Activated CD4-positive, alpha-beta T cell treated with anti-CD3 and anti-CD28 coated beads for 36 hours (primary cell): ENCODE data around the gene R3HDM1. TPM values are rescaled to one million over a fixed set of nuclear protein-coding genes. Genes with fewer than 3 reads are reported as not detected.
"Not testable (repeated sequence)": the region's sequence is repeated elsewhere in the genome, so short reads cannot be mapped to it uniquely, and the experiment has no call there.

ENCODE experiments used
- ATAC-seq: fragments of 200-7000 bp; cut with Tn5 transposase; one replicate; pipeline ENCODE4 v1.10.0; 2021; ENCODE audit warnings: mild to moderate bottlenecking, moderate library complexity
- CTCF ChIA-PET: fragments of 350-600 bp; sonication (Branson Sonifier 250); formaldehyde crosslinking; loops from one replicate; lab custom pipeline; 2021; ENCODE audit warnings: antibody characterized with exemption; lab: Charles Lee
- POLR2A ChIA-PET: fragments of 350-600 bp; sonication (Branson Sonifier 250); formaldehyde crosslinking; loops from one replicate; lab custom pipeline; 2021; ENCODE audit warnings: antibody characterized with exemption, inconsistent platforms; lab: Charles Lee
- DNase-seq: peaks from one replicate; pipeline ENCODE4 v3.0.0-alpha.2; 2020
- H3K27ac Mint-ChIP-seq: one replicate; pipeline ENCODE4 v1.8.0; 2021; ENCODE audit warnings: mixed read lengths
- H3K27me3 Mint-ChIP-seq: one replicate; pipeline ENCODE4 v1.8.0; 2021; ENCODE audit warnings: mixed read lengths
- H3K36me3 Mint-ChIP-seq: one replicate; pipeline ENCODE4 v1.8.0; 2021; ENCODE audit warnings: low read depth, mixed read lengths
- H3K4me1 Mint-ChIP-seq: one replicate; pipeline ENCODE4 v1.8.0; 2021; ENCODE audit warnings: mixed read lengths
- H3K4me3 Mint-ChIP-seq: one replicate; pipeline ENCODE4 v1.8.0; 2021; ENCODE audit warnings: mild to moderate bottlenecking, moderate library complexity, mixed read lengths
- H3K9me3 Mint-ChIP-seq: one replicate; pipeline ENCODE4 v1.8.0; 2021; ENCODE audit warnings: low read depth, mixed read lengths
- intact Hi-C, 2 experiments: fragments of 100-400 bp; cut with DNase I in 1 of 2; cut with micrococcal nuclease in 1 of 2; formaldehyde crosslinking; loops; one replicate each; pipeline versions ENCODE4 v1.14.2 to v1.15.1; 2022 to 2024; cut with DNase I, micrococcal nuclease
- total RNA-seq, 2 experiments: library from RNA; stranded (reverse); gene quantifications; one replicate each; pipeline ENCODE4 v1.2.3, GENCODE V29; 2021

The R3HDM1 gene
- total RNA-seq, 2 experiments from 2014 or later: 62.6 to 100.0 TPM

DNA sequence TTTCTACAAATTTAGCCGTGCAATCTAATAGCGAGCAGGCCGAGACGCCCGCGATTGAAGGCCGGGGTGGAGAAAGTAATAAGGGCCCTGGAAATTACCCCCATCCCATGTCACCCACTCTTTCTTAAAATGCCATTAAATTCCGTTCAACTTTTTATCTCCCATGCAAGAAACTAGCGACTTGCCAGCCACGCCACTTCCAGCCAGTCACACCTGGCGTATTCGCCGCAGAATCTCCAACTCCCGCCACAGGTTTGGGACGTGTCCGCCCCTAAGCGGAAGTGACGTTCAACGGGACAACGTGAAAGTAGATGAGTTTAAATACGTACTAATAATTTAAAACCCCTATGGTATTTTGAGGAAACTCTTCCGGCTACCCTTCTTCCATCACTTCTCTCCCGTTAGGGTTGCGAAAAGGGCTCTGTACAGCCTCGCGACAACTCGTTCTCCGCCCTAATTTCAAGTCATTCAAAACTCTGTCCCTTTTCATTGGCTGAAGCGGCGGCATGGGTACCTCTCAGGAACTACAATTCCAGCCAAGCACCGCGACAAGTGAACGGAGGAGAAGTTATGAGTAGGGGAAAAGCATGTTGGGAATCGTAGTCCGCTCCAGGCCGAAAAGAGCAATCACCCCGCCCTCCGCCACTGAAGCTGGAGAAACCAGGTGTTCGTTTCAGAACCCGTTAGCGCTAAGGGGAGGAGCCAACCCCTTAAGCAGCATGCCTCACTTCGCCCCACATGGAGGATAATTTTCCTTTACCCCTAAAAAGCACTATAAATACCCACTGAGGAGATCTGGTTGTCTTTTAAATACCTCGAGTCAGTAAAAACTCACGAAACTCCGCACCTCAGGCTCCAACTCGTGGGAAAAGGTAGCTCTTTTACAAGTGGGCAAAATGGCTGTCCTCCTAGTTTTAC, 712 bp upstream of the R3HDM1 start, which contains the start of gene ZRANB3:
Gene ZRANB3, minus strand, starts transcription at position 906 of the 918 bp plus-strand sequence.
- Mint-ChIP-seq H3K9me3 (no peaks in the 10 kb centered on the region), H3K27me3 (no peaks in the 10 kb centered on the region), H3K4me3 (no peak within 1 kb of the TSS), H3K27ac (peak within 1 kb of the TSS; percentile 84), H3K4me1 (peaks cover 36% of the 10 kb centered on the region), H3K36me3 (peaks cover 7% of the 10 kb centered on the region)
- ChIA-PET POLR2A (interaction anchor here (0.7 to 1.4 kb wide), 5 partner anchors 345 to 798 kb away, joined by 3 to 9 read pairs (median 4); partner anchors contain the start of genes CCNT2 and MCM6), CTCF (interaction anchor here (0.8 to 1.2 kb wide), 5 partner anchors 14 to 527 kb away, joined by 3 to 5 read pairs (median 4); partner anchors contain the start of gene RAB3GAP1)
- DNase-seq (peak; percentile 96), ATAC-seq (peak; percentile 78)
- intact Hi-C loops: loop anchor here (1.0 to 10.0 kb wide), 15 partner anchors 134 to 1408 kb away; partner anchors contain the start of genes MCM6 (in 2 of the 2), RAB3GAP1 (in 2 of the 2), UBXN4 (in 2 of the 2) and CCNT2 (in 1 of the 2)

DNA sequence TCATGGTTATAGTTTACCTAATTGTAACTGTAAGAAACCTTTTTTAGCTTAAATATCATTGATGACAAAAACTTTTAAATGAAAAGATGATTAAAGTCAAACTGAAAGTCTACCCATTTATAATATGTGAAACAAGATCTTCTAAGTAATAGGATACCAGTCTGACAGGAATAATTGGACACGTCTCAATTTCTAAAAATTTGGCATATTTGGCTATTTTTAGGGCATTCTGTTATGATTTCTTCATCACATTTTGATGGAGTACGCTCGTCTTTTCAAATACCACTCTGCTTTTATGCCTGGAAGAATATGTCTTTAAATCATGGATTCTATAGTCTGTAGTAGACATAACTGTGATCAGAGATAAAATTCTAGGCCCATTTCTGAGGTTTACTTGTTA, 1.3 kb downstream of the R3HDM1 start:
- ATAC-seq (no peak), DNase-seq (no peak)
- Mint-ChIP-seq H3K27me3 (no peaks in the 10 kb centered on the region), H3K4me3 (no peak overlapping the region), H3K9me3 (peaks cover under 1% of the 10 kb centered on the region), H3K4me1 (peaks cover 28% of the 10 kb centered on the region), H3K36me3 (peaks cover 8% of the 10 kb centered on the region), H3K27ac (peak overlapping the region; percentile 42)
- ChIA-PET CTCF (interaction anchor here (0.7 to 0.8 kb wide), 2 partner anchors 12 to 81 kb away, joined by 3 read pairs; no protein-coding TSS in a partner anchor), POLR2A (no interaction called here)
- intact Hi-C loops: loop anchor here (5.0 to 10.0 kb wide), 7 partner anchors 172 to 1410 kb away; partner anchors contain the start of genes CXCR4 (in 1 of the 2) and MCM6 (in 1 of the 2)

DNA sequence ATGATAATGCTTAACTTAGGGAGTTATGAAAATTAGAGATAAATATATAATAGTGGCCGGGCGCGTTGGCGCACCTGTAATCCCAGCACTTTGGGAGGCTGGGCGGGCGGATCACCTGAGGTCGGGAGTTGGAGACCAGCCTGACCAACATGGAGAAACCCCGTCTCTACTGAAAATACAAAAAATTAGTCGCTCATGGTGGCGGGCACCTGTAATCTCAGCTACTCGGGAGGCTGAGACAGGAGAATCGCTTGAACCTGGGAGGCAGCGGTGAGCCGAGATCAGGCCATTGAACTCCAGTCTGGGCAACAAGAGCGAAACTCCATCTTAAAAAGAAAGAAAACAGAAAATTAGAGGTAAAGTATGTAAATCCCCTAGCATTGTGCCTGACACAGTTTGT, 2.3 kb downstream of the R3HDM1 start:
- H3K27ac Mint-ChIP-seq, H3K4me3 Mint-ChIP-seq, POLR2A ChIA-PET, ATAC-seq, DNase-seq, H3K9me3 Mint-ChIP-seq, H3K36me3 Mint-ChIP-seq, H3K27me3 Mint-ChIP-seq: not testable (repeated sequence)
- intact Hi-C loops: loop anchor here (5.0 to 10.0 kb wide), 7 partner anchors 171 to 1411 kb away; partner anchors contain the start of genes CXCR4 (in 1 of the 2) and MCM6 (in 1 of the 2)
- peaks cover 26% of the 10 kb centered on the region for H3K4me1 Mint-ChIP-seq
- CTCF ChIA-PET: interaction anchor here (0.6 kb wide), 1 partner anchor 262 kb away, joined by 4 read pairs; no protein-coding TSS in a partner anchor

DNA sequence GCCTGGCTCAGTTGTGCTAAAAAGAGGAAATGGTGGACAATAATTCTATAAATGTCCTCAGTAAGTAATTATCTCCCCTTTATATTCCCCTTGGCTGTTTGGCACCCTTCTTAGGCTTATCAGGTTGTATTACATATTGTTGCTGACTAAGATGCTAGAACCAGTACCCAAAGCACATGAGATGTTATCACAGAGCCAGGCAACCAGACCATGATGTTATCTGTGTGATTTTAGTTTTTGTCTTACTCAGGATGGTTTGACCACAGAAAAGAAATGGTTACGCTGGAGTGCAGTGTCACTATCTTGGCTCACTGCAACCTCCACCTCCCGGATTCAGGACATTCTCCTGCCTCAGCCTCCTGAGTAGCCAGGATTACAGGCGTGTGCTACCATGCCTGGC, 15.2 kb downstream of the R3HDM1 start:
- Mint-ChIP-seq H3K9me3 (no peaks in the 10 kb centered on the region), H3K27ac (no peak overlapping the region), H3K27me3 (no peaks in the 10 kb centered on the region), H3K36me3 (peaks cover 6% of the 10 kb centered on the region), H3K4me1 (peaks cover 13% of the 10 kb centered on the region), H3K4me3 (no peak overlapping the region)
- CTCF ChIA-PET: no interaction called here
- intact Hi-C loops: no loop called here
- ATAC-seq (peak; percentile 57), DNase-seq (no peak)
- POLR2A ChIA-PET: no interaction called here

DNA sequence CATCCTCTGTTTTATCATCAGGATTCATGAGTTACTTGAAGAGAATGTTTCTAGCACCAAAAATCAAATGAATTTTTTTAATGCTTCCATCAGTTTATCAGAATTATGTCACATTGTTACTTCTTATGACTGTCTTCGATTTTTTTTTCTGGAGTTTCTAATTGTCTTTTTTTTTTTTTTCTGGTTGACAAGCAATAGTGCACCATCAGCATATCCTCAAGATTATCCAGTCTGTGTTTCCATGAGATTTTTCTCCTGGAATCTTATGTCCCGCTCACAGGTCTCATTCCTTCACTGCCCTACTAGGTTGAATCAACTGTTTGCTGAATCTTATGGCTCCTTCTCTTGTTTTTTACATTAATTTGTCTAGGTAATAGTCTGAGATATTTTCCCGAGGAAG, 16.0 kb downstream of the R3HDM1 start:
- H3K27me3 Mint-ChIP-seq: no peaks in the 10 kb centered on the region
- peaks cover 13% of the 10 kb centered on the region for H3K4me1 Mint-ChIP-seq
- no peak overlapping the region for H3K27ac Mint-ChIP-seq
- DNase-seq (no peak), ATAC-seq (no peak)
- POLR2A ChIA-PET: no interaction called here
- intact Hi-C loops: no loop called here
- no peaks in the 10 kb centered on the region for H3K9me3 Mint-ChIP-seq
- H3K36me3 Mint-ChIP-seq: peaks cover 6% of the 10 kb centered on the region
- CTCF ChIA-PET: no interaction called here
- no peak overlapping the region for H3K4me3 Mint-ChIP-seq

DNA sequence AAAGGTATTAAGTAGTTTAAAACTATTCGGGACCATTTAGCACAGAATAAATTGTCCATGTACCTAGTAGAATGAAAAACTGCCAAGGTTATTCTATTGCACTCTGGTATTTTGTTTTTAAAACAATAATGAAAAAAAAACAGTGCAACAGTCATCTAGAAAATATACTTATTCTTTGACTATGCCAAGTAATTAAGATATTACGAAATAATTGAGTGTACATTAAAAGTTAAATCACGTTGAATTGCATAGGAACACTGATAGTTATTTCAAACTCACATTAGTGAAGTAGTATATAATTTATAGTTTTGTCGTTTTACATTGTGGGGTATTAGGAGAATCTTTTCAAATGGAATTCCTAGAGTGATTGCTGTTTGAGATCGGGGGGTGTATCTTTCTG, 20.1 kb downstream of the R3HDM1 start:
- Mint-ChIP-seq H3K36me3 (peaks cover 12% of the 10 kb centered on the region), H3K4me3 (no peak overlapping the region), H3K27ac (no peak overlapping the region), H3K27me3 (no peaks in the 10 kb centered on the region), H3K9me3 (no peaks in the 10 kb centered on the region), H3K4me1 (peaks cover 14% of the 10 kb centered on the region)
- ATAC-seq: no peak
- DNase-seq: no peak
- POLR2A ChIA-PET: no interaction called here
- intact Hi-C loops: no loop called here
- CTCF ChIA-PET: interaction anchor here (0.7 to 1.2 kb wide), 2 partner anchors 23 to 78 kb away, joined by 3 read pairs; no protein-coding TSS in a partner anchor

DNA sequence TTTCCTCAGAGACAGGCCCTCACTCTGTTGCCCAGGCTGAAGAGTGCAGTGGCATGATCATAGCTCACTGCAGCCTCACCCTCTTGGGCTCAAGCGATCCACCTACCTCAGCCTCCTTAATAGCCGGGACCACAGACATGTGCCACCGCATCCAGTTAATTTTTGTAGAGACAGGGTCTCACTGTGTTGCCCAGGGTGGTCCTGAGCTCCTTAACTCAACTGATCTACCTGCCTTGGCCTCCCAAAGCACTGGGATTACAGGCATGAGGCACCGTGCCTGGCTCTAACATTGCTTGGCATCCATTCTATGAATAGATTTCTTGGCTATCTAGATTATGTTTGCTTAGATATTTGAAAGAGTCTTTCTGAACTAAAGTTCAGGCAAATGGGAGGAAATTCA, 21.6 kb downstream of the R3HDM1 start:
- CTCF ChIA-PET: interaction anchor here (1.4 kb wide), 1 partner anchor 16 kb away, joined by 5 read pairs; no protein-coding TSS in a partner anchor

DNA sequence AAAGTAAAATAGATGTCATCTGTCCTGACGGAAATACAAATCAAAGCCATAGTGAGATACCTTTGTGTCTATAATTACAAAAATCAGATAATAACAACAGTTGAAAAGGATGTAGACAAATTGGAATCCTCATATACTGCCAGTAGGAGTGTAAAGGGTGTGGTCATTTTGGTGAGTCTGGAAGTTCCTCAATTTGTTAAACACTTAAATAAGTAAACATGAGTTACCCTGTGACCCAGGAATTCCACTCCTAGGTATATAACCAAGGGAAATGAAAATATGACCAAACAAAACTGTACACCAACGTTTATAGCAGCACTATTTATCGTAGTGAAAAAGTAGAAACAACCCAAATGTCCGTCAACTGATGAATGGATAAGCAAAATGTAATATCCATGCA, 24.0 kb downstream of the R3HDM1 start:
- Mint-ChIP-seq H3K9me3 (no peaks in the 10 kb centered on the region), H3K4me1 (peaks cover 14% of the 10 kb centered on the region), H3K36me3 (peaks cover 8% of the 10 kb centered on the region), H3K4me3 (no peak overlapping the region), H3K27ac (no peak overlapping the region), H3K27me3 (no peaks in the 10 kb centered on the region)
- ATAC-seq: no peak
- no peak for DNase-seq
- ChIA-PET POLR2A (no interaction called here), CTCF (no interaction called here)
- intact Hi-C loops: no loop called here

More for the DNA sequence above, 21.6 kb downstream of the R3HDM1 start:
- POLR2A ChIA-PET: no interaction called here
- H3K9me3 Mint-ChIP-seq: no peaks in the 10 kb centered on the region
- DNase-seq (no peak), ATAC-seq (no peak)
- H3K27ac Mint-ChIP-seq: no peak overlapping the region
- peaks cover 14% of the 10 kb centered on the region for H3K4me1 Mint-ChIP-seq
- no peaks in the 10 kb centered on the region for H3K27me3 Mint-ChIP-seq
- intact Hi-C loops: no loop called here
- no peak overlapping the region for H3K4me3 Mint-ChIP-seq
- peaks cover 8% of the 10 kb centered on the region for H3K36me3 Mint-ChIP-seq

DNA sequence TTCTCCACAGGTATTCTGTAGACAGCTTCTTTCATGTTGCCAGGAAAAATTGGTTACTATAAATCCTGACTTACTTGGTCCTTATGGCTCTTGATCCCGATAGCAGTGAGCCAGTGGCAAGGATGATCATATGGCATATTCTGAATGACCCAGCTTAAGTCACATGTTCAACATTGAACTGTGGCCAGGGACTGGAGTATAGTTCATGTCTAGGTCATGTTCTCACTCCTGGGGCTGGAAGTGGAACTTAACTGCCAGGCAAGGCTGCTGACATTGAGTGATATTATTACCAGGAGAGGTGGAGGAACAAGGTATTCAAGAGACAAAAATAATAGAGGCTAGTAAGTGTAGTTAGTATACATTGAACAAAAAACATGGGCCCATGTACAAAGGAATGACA, 26.2 kb downstream of the R3HDM1 start:
- H3K27me3 Mint-ChIP-seq: no peaks in the 10 kb centered on the region
- DNase-seq (no peak), ATAC-seq (no peak)
- ChIA-PET CTCF (interaction anchor here (2.1 kb wide), 1 partner anchor 12 kb away, joined by 7 read pairs; no protein-coding TSS in a partner anchor), POLR2A (no interaction called here)
- H3K4me3 Mint-ChIP-seq: no peak overlapping the region
- intact Hi-C loops: no loop called here
- H3K27ac Mint-ChIP-seq: no peak overlapping the region
- peaks cover 14% of the 10 kb centered on the region for H3K4me1 Mint-ChIP-seq
- H3K36me3 Mint-ChIP-seq: peaks cover 8% of the 10 kb centered on the region
- no peaks in the 10 kb centered on the region for H3K9me3 Mint-ChIP-seq

DNA sequence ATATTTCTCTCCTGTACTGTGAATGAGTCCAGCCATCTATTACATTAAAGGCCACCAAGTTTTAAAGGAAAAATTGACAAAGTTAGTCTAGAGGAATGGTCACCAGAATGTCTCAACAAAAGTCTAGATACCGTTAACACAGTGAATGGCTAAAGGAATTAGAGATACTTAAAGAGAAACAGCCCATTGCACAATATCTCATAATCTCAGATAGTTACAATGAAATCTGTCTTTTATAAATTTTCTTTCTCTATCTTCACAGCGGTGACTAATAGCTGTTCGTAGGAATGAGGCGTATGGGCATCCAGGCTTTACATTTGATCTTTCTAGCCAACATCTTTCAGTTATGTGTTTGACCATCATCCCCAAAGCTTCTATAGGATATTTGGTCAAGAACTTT, 30.6 kb downstream of the R3HDM1 start:
- ATAC-seq (no peak), DNase-seq (no peak)
- no peak overlapping the region for H3K27ac Mint-ChIP-seq
- no peak overlapping the region for H3K4me3 Mint-ChIP-seq
- ChIA-PET CTCF (interaction anchor here (0.7 kb wide), 1 partner anchor 289 kb away, joined by 3 read pairs; no protein-coding TSS in a partner anchor), POLR2A (no interaction called here)
- intact Hi-C loops: no loop called here
- H3K4me1 Mint-ChIP-seq: peaks cover 11% of the 10 kb centered on the region
- peaks cover 3% of the 10 kb centered on the region for H3K9me3 Mint-ChIP-seq
- H3K36me3 Mint-ChIP-seq: peaks cover 7% of the 10 kb centered on the region
- no peaks in the 10 kb centered on the region for H3K27me3 Mint-ChIP-seq

DNA sequence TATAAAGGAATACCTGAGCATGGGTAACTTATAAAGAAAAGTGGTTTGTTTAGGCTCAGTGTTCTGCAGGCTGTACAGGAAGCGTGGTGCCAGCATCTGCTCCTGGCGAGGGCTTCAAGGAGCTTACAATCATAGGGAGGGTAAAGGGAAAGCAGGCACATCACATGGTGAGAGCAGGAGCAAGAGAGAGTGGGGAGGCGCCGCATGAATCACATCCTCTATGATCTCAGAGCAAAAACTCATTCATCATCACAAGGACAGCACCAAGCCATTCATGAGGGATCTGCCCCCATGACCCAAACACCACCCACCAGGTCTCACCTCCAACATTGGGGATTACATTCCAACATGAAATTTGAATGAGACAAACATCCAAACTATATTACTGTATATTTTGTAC, 32.5 kb downstream of the R3HDM1 start:
- Mint-ChIP-seq H3K9me3 (peaks cover 3% of the 10 kb centered on the region), H3K4me1 (peaks cover 6% of the 10 kb centered on the region), H3K27me3 (no peaks in the 10 kb centered on the region), H3K36me3 (peaks cover 7% of the 10 kb centered on the region), H3K4me3 (no peak overlapping the region), H3K27ac (no peak overlapping the region)
- ATAC-seq (peak; percentile 87), DNase-seq (peak; percentile 39)
- POLR2A ChIA-PET: no interaction called here
- intact Hi-C loops: no loop called here
- CTCF ChIA-PET: no interaction called here
